Brain pericyte (primary cell): ENCODE data around the gene SLC26A3.
"Not testable (repeated sequence)": the region's sequence is repeated elsewhere in the genome, so short reads cannot be mapped to it uniquely, and the experiment has no call there.

ENCODE experiments used
- DNase-seq: peaks from one replicate; pipeline ENCODE4 v3.0.0-alpha.2; 2012; ENCODE audit warnings: low read depth, low spot score

SLC26A3 gene

GRCh38 chr7:107803009-107803610 lies at the start of gene SLC26A3:
Gene SLC26A3 (minus strand): TSS chr7:107803223. CDS start chr7:107794509, 8,714 bp downstream.
- no peak for DNase-seq

GRCh38 chr7:107850643-107851042 lies 47.6 kb upstream of the SLC26A3 start:
- DNase-seq, result no peak

GRCh38 chr7:107850216-107850615 lies 47.2 kb upstream of the SLC26A3 start:
- DNase-seq, result no peak

GRCh38 chr7:107848211-107848610 lies 45.2 kb upstream of the SLC26A3 start:
- not testable (repeated sequence) for DNase-seq

- DNase-seq, result not testable (repeated sequence)
Measured at GRCh38 chr7:107847836-107848175, 44.8 kb upstream of the SLC26A3 start.

GRCh38 chr7:107847168-107847835 lies 44.3 kb upstream of the SLC26A3 start:
- DNase-seq, result no peak

GRCh38 chr7:107846324-107846723 lies 43.3 kb upstream of the SLC26A3 start:
- DNase-seq, result no peak

- no peak for DNase-seq
Measured at GRCh38 chr7:107843184-107843583, 40.2 kb upstream of the SLC26A3 start.

GRCh38 chr7:107842213-107842612 lies 39.2 kb upstream of the SLC26A3 start:
- DNase-seq, result no peak

- DNase-seq, result no peak
Measured at GRCh38 chr7:107838816-107839565, 36.0 kb upstream of the SLC26A3 start.

GRCh38 chr7:107838024-107838601 lies 35.1 kb upstream of the SLC26A3 start:
- no peak for DNase-seq

GRCh38 chr7:107837145-107837512 lies 34.1 kb upstream of the SLC26A3 start:
- DNase-seq, result no peak

- no peak for DNase-seq
Measured at GRCh38 chr7:107836237-107837144, 33.5 kb upstream of the SLC26A3 start.

- DNase-seq, result no peak
Measured at GRCh38 chr7:107834401-107834800, 31.4 kb upstream of the SLC26A3 start.

GRCh38 chr7:107833684-107834106 lies 30.7 kb upstream of the SLC26A3 start:
- DNase-seq, result no peak

GRCh38 chr7:107830420-107830819 lies 27.4 kb upstream of the SLC26A3 start:
- DNase-seq, result no peak

- no peak for DNase-seq
Measured at GRCh38 chr7:107828540-107828939, 25.5 kb upstream of the SLC26A3 start.

- DNase-seq, result no peak
Measured at GRCh38 chr7:107827501-107827900, 24.5 kb upstream of the SLC26A3 start.

- DNase-seq, result no peak
Measured at GRCh38 chr7:107826451-107826850, 23.4 kb upstream of the SLC26A3 start.

- DNase-seq, result no peak
Measured at GRCh38 chr7:107824858-107825257, 21.8 kb upstream of the SLC26A3 start.

- DNase-seq, result no peak
Measured at GRCh38 chr7:107818622-107819021, 15.6 kb upstream of the SLC26A3 start.
